Esophagus (tissue), 2 donors: ENCODE data around the gene MYMX. TPM values are rescaled to one million over a fixed set of nuclear protein-coding genes. Genes with fewer than 3 reads are reported as not detected.

Experiments
- H3K27ac ChIP-seq, 2 donors: one replicate each; pipeline ENCODE4 v1.5.1; 2013; ENCODE audit warnings: low read depth in 2 of 2, mild to moderate bottlenecking in 2 of 2, inconsistent platforms in 1 of 2, low read length in 1 of 2, moderate library complexity in 1 of 2
- H3K27me3 ChIP-seq, 2 donors: one replicate each; pipeline ENCODE4 v1.6.1; 2013; ENCODE audit warnings: low read length in 2 of 2, control low read depth in 1 of 2, mild to moderate bottlenecking in 1 of 2; ENCODE audit not compliant: insufficient read depth in 2 of 2, control insufficient read depth in 1 of 2
- H3K36me3 ChIP-seq, 2 donors: one replicate each; pipeline ENCODE4 v1.6.1; 2013; ENCODE audit warnings: low read length in 1 of 2; ENCODE audit not compliant: control insufficient read depth in 2 of 2, insufficient read depth in 2 of 2
- H3K4me1 ChIP-seq, 2 donors: one replicate each; pipeline ENCODE4 v1.6.1; 2013; ENCODE audit warnings: low read length in 1 of 2; ENCODE audit not compliant: control insufficient read depth in 2 of 2, insufficient read depth in 2 of 2
- H3K4me3 ChIP-seq, 2 donors: one replicate each; pipeline ENCODE4 v1.5.1; 2013; ENCODE audit warnings: low read length in 2 of 2, mild to moderate bottlenecking in 2 of 2, low read depth in 1 of 2, moderate library complexity in 1 of 2
- H3K9me3 ChIP-seq, 2 donors: one replicate each; pipeline ENCODE4 v1.6.1; 2013; ENCODE audit warnings: mild to moderate bottlenecking in 2 of 2, low read depth in 1 of 2, low read length in 1 of 2, moderate library complexity in 1 of 2; ENCODE audit not compliant: control insufficient read depth in 2 of 2, insufficient read depth in 1 of 2
- WGBS, 2 donors: extraction: QIAGEN DNeasy Blood & Tissue Kit; methylation state at CpG; one replicate each; pipeline ENCODE4 v1.1.7; 2013; 5-methylcytosine and 5-hydroxymethylcytosine counted together
- polyA plus RNA-seq, 2 donors: library from polyadenylated mRNA; stranded (reverse); fragments of 200-250 nt; gene quantifications; one replicate each; pipeline ENCODE4 v1.2.3, GENCODE V29; 2013
- donor health status: healthy with polysubstance abuse.
- donor health status: Bipolar disorder and iron deficiency.

The MYMX gene
- polyA plus RNA-seq, 2 donors: 0.05 TPM; not detected in 1

- WGBS, 2 donors: 58 to 73% methylated on average over 3 of the region's 3 CpGs
- Histone ChIP-seq H3K36me3 (no peaks in the 10 kb centered on the region), H3K27me3 (no peaks in the 10 kb centered on the region), H3K4me1 (peaks cover 0 to 14% of the 10 kb centered on the region in 2 donors), H3K4me3 (no peak overlapping the region), H3K27ac (no peak overlapping the region), H3K9me3 (no peaks in the 10 kb centered on the region)
Observed at GRCh38 chr6:44198684-44199083, 18.0 kb upstream of the MYMX start.

- Histone ChIP-seq H3K36me3 (no peaks in the 10 kb centered on the region), H3K4me1 (peaks cover 0 to 14% of the 10 kb centered on the region in 2 donors), H3K27me3 (no peaks in the 10 kb centered on the region), H3K4me3 (no peak overlapping the region), H3K9me3 (no peaks in the 10 kb centered on the region), H3K27ac (no peak overlapping the region)
- whole genome bisulfite sequencing, 2 donors: 92 to 93% methylated on average over 4 of the region's 4 CpGs
Observed at GRCh38 chr6:44199883-44200282, 16.8 kb upstream of the MYMX start.

- H3K36me3 ChIP-seq: no peaks in the 10 kb centered on the region
- 59 to 61% methylated on average over 3 of the region's 3 CpGs for WGBS, 2 donors
- H3K9me3 ChIP-seq: no peaks in the 10 kb centered on the region
- no peaks in the 10 kb centered on the region for H3K27me3 ChIP-seq
- H3K27ac ChIP-seq: peak overlapping the region; percentile 81 to 85
- no peak overlapping the region for H3K4me3 ChIP-seq
- H3K4me1 ChIP-seq: peaks cover 0 to 14% of the 10 kb centered on the region in 2 donors
Observed at GRCh38 chr6:44201200-44201599, 15.5 kb upstream of the MYMX start.

GRCh38 chr6:44201638-44202303 lies 15.0 kb upstream of the MYMX start:
- Histone ChIP-seq H3K36me3 (no peaks in the 10 kb centered on the region), H3K4me1 (peaks cover 0 to 14% of the 10 kb centered on the region in 2 donors), H3K9me3 (no peaks in the 10 kb centered on the region), H3K27me3 (no peaks in the 10 kb centered on the region), H3K27ac (peak overlapping the region; percentile 81 to 85), H3K4me3 (no peak overlapping the region)
- WGBS, 2 donors: 46 to 75% methylated on average over 11 of the region's 11 CpGs

GRCh38 chr6:44202332-44202971 lies 14.3 kb upstream of the MYMX start:
- H3K4me3 ChIP-seq: no peak overlapping the region
- no peaks in the 10 kb centered on the region for H3K36me3 ChIP-seq
- H3K27me3 ChIP-seq: no peaks in the 10 kb centered on the region
- peak overlapping the region; percentile 81 to 85 for H3K27ac ChIP-seq
- H3K9me3 ChIP-seq: no peaks in the 10 kb centered on the region
- peaks cover 0 to 14% of the 10 kb centered on the region in 2 donors for H3K4me1 ChIP-seq
- 56 to 86% methylated on average over 4 of the region's 4 CpGs for WGBS, 2 donors

GRCh38 chr6:44202972-44203750 lies 13.6 kb upstream of the MYMX start:
- WGBS, 2 donors: 72 to 84% methylated on average over 11 of the region's 11 CpGs
- H3K36me3 ChIP-seq: no peaks in the 10 kb centered on the region
- H3K9me3 ChIP-seq: no peaks in the 10 kb centered on the region
- H3K27me3 ChIP-seq: no peaks in the 10 kb centered on the region
- no peak overlapping the region for H3K4me3 ChIP-seq
- peaks cover 0 to 14% of the 10 kb centered on the region in 2 donors for H3K4me1 ChIP-seq
- H3K27ac ChIP-seq: no peak overlapping the region

- WGBS, 2 donors: 82 to 87% methylated on average over 6 of the region's 6 CpGs
- H3K27me3 ChIP-seq: no peaks in the 10 kb centered on the region
- no peak overlapping the region for H3K27ac ChIP-seq
- H3K4me3 ChIP-seq: no peak overlapping the region
- no peaks in the 10 kb centered on the region for H3K9me3 ChIP-seq
- H3K4me1 ChIP-seq: peaks cover 0 to 14% of the 10 kb centered on the region in 2 donors
- H3K36me3 ChIP-seq: no peaks in the 10 kb centered on the region
Observed at GRCh38 chr6:44203955-44204354, 12.8 kb upstream of the MYMX start.

GRCh38 chr6:44207966-44208365 lies 8.8 kb upstream of the MYMX start:
- Histone ChIP-seq H3K36me3 (no peaks in the 10 kb centered on the region), H3K9me3 (no peaks in the 10 kb centered on the region), H3K27me3 (no peaks in the 10 kb centered on the region), H3K27ac (no peak overlapping the region), H3K4me3 (no peak overlapping the region), H3K4me1 (peaks cover 0 to 1% of the 10 kb centered on the region in 2 donors)
- WGBS, 2 donors: 92 to 95% methylated on average over 6 of the region's 6 CpGs

- H3K4me3 ChIP-seq: no peak overlapping the region
- 86 to 93% methylated on average over 3 of the region's 3 CpGs for WGBS, 2 donors
- H3K36me3 ChIP-seq: no peaks in the 10 kb centered on the region
- no peaks in the 10 kb centered on the region for H3K9me3 ChIP-seq
- no peak overlapping the region for H3K27ac ChIP-seq
- H3K4me1 ChIP-seq: no peaks in the 10 kb centered on the region
- H3K27me3 ChIP-seq: no peaks in the 10 kb centered on the region
Observed at GRCh38 chr6:44211284-44211683, 5.4 kb upstream of the MYMX start.
